HCT116 (cell line): ENCODE data around the gene TCERG1L.

Experiments used
- CTCF ChIP-seq, 3 experiments: fragments of 200-600 bp in 1 of 3; sonication (generic) in 1 of 3; IDR thresholded peaks in 2 of 3; conservative IDR thresholded peaks in 1 of 3; 2 replicates each; pipeline ENCODE4 v1.5.1; 2012 to 2017; ENCODE audit warnings: low read depth in 2 of 3, low read length in 2 of 3, antibody characterized with exemption in 1 of 3, borderline replicate concordance in 1 of 3, control low read depth in 1 of 3, mild to moderate bottlenecking in 1 of 3, mixed read lengths in 1 of 3, mixed run types in 1 of 3, moderate library complexity in 1 of 3; ENCODE audit not compliant: insufficient read depth in 1 of 3
- EZH2 ChIP-seq: fragments of 200-600 bp; sonication (generic); IDR thresholded peaks from 2 replicates; pipeline ENCODE4 v1.6.1; 2017; ENCODE audit warnings: antibody characterized with exemption, mixed run types
- MAX ChIP-seq: IDR thresholded peaks from 2 replicates; pipeline ENCODE4 v1.6.1; 2012
- POLR2A ChIP-seq: IDR thresholded peaks from 2 replicates; pipeline ENCODE4 v1.7.0; 2011; ENCODE audit warnings: borderline replicate concordance; ENCODE audit not compliant: insufficient read depth, insufficient read length; ENCODE audit errors: extremely low read depth
- POLR2AphosphoS5 ChIP-seq: IDR thresholded peaks from 2 replicates; pipeline ENCODE4 v1.6.1; 2011; ENCODE audit warnings: mild to moderate bottlenecking, low read depth, low read length, moderate library complexity
- RAD21 ChIP-seq: IDR thresholded peaks from 2 replicates; pipeline ENCODE4 v1.6.1; 2012; ENCODE audit warnings: low read depth, mild to moderate bottlenecking
- SP1 ChIP-seq: IDR thresholded peaks from 2 replicates; pipeline ENCODE4 v1.6.1; 2012; ENCODE audit warnings: low read depth
- TCF7L2 ChIP-seq: IDR thresholded peaks from 2 replicates; pipeline ENCODE4 v1.7.0; 2011; ENCODE audit warnings: borderline replicate concordance, inconsistent platforms; ENCODE audit not compliant: insufficient read depth, insufficient read length; ENCODE audit errors: extremely low read depth
- YY1 ChIP-seq: IDR thresholded peaks from 2 replicates; pipeline ENCODE4 v1.6.1; 2011; ENCODE audit warnings: low read length, low read depth, moderate library complexity, mild to moderate bottlenecking; ENCODE audit not compliant: insufficient replicate concordance; ENCODE audit errors: extremely low read depth

GRCh38 chr10:131121511-131122035 is 189.9 kb downstream of the TCERG1L start:
- TF ChIP-seq MAX (no peak), SP1 (no peak), CTCF (IDR thresholded peaks at IDR 0.05 in 2 of 3, conservative IDR thresholded peaks at IDR 0.05 in 1 of 3; ENCODE audit: borderline replicate concordance in 1 of 3, insufficient read depth in 1 of 3, low read depth in 2 of 3, low read length in 2 of 3) (no peak), RAD21 (no peak), POLR2A (no peak), POLR2AphosphoS5 (no peak), YY1 (no peak), EZH2 (no peak), TCF7L2 (no peak)
